ENCODE data around the gene LMNB1. TPM values are rescaled to one million over a fixed set of nuclear protein-coding genes. Genes with fewer than 3 reads are reported as not detected.

The LMNB1 gene, protein sequence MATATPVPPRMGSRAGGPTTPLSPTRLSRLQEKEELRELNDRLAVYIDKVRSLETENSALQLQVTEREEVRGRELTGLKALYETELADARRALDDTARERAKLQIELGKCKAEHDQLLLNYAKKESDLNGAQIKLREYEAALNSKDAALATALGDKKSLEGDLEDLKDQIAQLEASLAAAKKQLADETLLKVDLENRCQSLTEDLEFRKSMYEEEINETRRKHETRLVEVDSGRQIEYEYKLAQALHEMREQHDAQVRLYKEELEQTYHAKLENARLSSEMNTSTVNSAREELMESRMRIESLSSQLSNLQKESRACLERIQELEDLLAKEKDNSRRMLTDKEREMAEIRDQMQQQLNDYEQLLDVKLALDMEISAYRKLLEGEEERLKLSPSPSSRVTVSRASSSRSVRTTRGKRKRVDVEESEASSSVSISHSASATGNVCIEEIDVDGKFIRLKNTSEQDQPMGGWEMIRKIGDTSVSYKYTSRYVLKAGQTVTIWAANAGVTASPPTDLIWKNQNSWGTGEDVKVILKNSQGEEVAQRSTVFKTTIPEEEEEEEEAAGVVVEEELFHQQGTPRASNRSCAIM
- 106 TPM for total RNA-seq

DNA sequence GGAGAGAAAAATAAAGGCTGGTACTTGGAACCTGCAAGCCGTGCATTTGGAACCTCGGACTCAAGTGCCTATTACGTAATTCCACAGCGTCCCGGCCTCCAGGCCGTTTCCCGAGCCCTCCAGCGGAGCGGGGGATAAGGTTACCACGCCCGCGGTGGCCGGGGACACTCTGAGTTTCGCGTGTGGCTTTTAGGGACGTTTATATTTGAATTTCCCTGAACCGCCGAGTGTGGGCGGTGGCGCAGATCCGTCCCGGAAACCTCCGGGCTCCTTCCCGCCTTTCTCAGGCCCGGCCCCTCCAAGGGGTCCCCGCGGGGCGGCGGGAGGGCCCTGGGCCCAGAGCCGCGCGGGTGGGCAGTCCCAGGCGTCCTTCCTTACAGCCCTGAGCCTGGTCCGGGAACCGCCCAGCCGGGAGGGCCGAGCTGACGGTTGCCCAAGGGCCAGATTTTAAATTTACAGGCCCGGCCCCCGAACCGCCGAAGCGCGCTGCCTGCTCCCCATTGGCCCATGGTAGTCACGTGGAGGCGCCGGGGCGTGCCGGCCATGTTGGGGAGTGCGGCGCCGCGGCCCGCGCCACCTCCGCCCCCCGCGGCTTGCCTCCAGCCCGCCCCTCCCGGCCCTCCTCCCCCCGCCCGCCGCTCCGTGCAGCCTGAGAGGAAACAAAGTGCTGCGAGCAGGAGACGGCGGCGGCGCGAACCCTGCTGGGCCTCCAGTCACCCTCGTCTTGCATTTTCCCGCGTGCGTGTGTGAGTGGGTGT lies at the start of gene LMNB1:
Gene LMNB1, plus strand, starts transcription at position 638 of the 758 bp plus-strand sequence. CDS start 373 bp downstream, outside the sequence.

Other genes starting within 250 kb of the LMNB1 start
- 84.9 TPM for gene ALDH7A1, start 181.9 kb upstream of the LMNB1 start, total RNA-seq
- 99.7 TPM for gene PHAX, start 176.2 kb upstream of the LMNB1 start, total RNA-seq